ENCODE measurements around the gene ASAP2. TPM values are rescaled to one million over a fixed set of nuclear protein-coding genes. Genes with fewer than 3 reads are reported as not detected.

The ASAP2 gene
- total RNA-seq, 2 donors from 2014 or later: 28.1 to 31.3 TPM

DNA sequence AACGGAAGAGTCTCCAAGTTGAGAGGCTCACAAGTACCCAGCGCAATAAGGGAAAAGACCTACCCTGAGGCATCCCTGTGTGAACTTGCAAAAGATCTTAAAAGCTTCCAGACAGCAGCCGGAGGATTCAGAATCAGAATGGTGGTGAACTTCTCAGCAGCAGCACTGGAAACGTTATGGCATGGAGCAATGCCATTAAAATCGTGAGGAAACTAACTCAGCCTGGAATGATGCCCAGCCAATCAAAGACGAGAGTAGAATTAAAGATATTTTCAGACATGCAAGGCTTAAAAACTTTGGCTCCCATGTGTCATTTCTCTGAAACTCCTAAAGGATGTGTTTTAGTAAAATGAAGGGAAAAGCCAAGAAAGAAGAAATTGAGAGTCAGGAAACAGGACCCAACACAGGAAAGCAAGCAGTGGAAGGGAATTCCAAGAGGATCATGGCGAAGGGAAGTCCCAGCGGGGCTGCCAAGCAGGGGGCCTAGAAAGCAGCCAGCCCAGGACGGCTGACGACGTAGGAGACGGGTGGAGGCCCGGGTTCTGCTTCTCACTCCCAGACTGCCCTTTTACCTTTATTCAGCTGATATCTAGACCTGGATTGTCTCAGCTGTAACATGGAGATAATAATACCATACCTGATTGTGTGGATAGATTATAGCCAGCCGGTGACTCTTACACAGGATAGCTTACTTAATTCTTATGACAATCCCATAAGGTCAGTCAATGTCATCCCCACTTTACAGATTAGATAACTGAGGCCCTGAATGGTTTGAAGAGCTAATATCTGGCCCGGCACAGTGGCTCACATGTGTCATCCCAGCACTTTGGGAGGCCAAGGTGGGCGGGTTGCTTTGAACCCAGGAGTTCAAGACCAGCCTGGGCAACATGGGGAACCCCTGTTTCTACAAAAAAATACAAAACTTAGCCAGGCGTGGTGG lies 92.8 kb downstream of the ASAP2 start:
- no peak for DNase-seq (ENCODE audit: low spot score)
- intact Hi-C loops (cut with DNase I): loop anchor here in 1 of 2 donors (2.0 kb wide), 1 partner anchor 17 kb away; no protein-coding TSS in a partner anchor

GRCh38 chr2:9300214-9300613 lies 93.6 kb downstream of the ASAP2 start:
- intact Hi-C loops (cut with DNase I): loop anchor here in 1 of 2 donors (2.0 kb wide), 1 partner anchor 17 kb away; no protein-coding TSS in a partner anchor
- no peak for DNase-seq (ENCODE audit: low spot score)

- no peak for DNase-seq (ENCODE audit: low spot score)
- intact Hi-C loops (cut with DNase I): loop anchor here in 1 of 2 donors (2.0 kb wide), 1 partner anchor 16 kb away; no protein-coding TSS in a partner anchor
Measured at GRCh38 chr2:9300829-9301453, 94.3 kb downstream of the ASAP2 start.

DNA sequence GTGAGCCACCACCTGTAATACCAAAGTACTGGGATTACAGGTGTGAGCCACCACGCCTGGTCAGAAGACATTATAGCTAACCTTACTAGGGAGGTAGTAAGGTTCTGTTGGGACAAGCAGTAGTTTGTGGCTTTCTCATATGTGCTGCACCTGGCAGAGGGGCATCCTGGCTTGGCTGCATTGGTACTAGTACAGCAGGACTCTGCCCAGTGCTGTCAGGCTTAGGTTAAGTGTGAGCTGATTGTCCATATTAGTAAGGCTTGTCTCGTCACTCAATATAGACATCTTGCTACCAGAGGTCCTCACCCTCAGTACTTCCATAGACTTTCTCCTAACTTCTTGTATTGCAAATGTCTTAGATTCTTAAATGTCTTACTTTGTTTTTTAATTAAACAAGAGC lies 96.1 kb downstream of the ASAP2 start:
- DNase-seq (ENCODE audit: low spot score): no peak
- intact Hi-C loops (cut with DNase I): no loop called here

DNA sequence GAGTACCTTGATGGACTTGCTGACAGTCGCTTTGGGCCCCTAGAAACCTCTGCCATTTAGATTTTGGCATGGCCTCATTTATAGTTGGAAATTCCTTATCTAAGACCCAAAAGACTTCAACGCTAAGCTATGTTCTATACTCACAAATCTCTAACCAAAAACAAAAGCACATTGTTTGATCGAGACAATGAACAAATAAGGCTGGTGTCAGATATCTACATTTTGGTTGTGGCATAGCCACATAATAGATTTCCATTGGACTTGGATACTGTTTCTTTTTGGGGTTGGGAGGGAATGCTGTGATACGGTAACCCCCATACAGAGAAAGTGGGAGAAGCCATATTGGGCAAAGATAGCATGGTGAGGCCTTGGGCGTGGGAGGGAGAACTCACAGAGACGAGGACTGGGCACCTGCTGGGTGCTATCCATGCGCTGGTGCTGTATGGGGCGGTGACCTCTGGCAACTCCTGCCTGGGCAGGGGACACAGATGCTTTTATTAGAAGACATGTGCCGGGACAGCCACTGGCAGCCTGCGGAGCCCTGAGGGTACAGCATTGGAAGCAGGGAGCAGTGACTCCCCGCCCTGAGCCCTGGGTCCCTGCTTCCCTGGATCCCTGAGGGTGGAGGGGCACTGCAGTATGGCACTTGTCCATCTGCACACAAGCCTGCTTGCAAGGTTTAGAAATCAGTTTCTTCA lies 97.1 kb downstream of the ASAP2 start:
- no peak for DNase-seq (ENCODE audit: low spot score)
- intact Hi-C loops (cut with DNase I): no loop called here

DNA sequence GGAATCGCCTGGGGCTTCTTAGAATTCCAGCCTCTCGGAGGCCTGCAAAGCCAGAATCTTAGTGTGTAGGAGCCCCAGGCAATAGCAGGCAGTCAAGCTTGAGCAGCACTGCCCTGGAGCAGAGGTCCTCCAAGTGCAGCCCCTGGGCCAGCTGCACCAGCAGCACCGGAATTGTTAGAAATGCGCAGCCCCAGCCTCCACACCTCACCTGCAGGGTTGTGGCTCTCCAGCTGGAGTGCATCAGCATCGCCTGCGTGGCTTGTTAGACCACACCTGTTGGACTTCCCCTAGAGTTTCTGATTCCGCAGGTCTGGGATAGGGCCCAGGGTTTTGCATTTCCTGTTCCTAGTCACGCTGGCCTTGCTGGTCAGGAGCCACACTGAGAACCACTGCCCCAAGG lies 100.3 kb downstream of the ASAP2 start:
- DNase-seq (ENCODE audit: low spot score): no peak
- intact Hi-C loops (cut with DNase I): no loop called here

DNA sequence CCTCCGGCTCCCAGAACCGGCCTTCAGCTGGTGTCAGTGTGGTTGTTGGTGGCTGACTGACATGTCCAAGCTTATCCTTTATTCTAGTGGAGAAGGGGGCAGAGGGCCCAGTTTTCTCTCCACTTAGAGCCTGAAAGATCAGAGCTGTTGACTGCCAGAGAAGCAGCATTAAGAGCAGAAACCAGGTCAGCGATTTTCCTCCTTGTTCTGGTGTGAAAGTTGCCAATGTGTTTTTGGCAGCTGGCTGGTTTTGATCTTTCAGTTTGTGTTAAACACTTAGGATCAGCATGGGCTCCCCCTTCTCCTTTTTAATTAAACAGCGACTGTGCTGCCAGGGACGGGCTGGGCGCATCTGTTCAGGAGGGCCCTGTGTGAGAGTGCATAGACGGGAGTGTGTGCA lies 100.9 kb downstream of the ASAP2 start:
- DNase-seq (ENCODE audit: low spot score): no peak
- intact Hi-C loops (cut with DNase I): no loop called here

GRCh38 chr2:9308186-9308955 lies 101.8 kb downstream of the ASAP2 start:
- intact Hi-C loops (cut with DNase I): no loop called here
- DNase-seq (ENCODE audit: low spot score): no peak

GRCh38 chr2:9309147-9309546 lies 102.5 kb downstream of the ASAP2 start:
- intact Hi-C loops (cut with DNase I): no loop called here
- DNase-seq (ENCODE audit: low spot score): no peak

DNA sequence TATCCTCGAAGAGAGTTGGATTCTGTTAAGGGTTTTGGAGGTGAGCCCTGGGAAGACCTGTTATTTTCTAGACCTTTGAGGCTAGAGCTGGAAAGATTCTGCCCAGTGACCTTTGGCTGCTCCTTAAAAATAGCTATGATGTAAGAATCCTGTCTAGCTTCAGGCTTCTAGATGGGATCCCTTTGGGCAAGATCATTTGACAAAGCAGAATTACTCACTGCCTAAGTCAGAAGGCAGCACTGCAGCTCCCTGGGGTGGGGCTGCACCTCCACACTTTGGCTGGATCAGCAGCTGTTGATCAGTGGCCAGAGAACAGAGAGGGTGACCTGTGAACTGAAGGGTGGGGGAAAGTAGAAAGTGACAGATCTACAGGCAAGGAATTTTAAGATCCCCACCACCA lies 103.8 kb downstream of the ASAP2 start:
- peak; percentile 90 for DNase-seq (ENCODE audit: low spot score)
- intact Hi-C loops (cut with DNase I): loop anchor here in 1 of 2 donors (10.0 kb wide), 1 partner anchor 106 kb away; the partner anchor contains the start of gene ASAP2

DNA sequence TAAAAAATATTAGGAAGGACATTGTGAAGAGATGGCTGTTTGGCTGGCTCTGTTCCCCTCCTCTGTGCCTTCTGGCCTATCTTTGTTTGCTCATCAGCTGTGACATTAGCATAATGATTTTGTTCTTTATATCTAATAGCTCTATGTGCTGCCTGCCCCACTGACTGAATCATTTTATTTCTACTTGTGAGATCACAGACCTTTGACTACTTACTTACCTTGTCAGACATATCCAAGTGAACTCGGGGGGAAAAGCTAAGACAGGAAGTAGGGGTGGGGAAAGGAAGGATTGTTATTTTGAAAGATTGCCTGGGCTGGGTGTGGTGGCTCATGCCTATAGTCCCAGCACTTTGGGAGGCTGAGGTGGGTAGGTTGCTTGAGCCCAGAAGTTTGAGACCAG lies 104.2 kb downstream of the ASAP2 start:
- DNase-seq (ENCODE audit: low spot score): no peak
- intact Hi-C loops (cut with DNase I): loop anchor here in 1 of 2 donors (10.0 kb wide), 1 partner anchor 106 kb away; the partner anchor contains the start of gene ASAP2

DNA sequence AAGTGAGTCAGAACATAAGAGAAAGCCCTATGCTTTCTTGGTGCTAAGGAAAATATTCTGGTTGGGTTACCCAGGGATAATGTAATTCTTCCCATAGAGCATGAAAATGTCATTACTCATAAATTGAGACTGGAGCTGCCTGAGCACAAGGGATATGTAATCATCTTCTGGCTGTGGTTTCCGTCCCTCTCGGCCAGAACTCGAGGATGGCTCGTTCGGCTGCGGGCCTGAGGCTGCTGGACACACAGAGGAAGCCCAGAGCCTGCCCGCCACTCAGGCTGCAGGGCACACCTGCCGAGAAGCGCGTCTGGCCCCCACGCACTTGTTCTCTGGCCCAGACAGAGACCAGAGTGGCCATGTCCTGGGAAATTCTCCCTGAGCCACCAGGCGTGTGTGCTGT lies 104.9 kb downstream of the ASAP2 start:
- peak; percentile 87 for DNase-seq (ENCODE audit: low spot score)
- intact Hi-C loops (cut with DNase I): loop anchor here in 1 of 2 donors (10.0 kb wide), 1 partner anchor 107 kb away; the partner anchor contains the start of gene ASAP2

GRCh38 chr2:9312591-9312990 lies 106.0 kb downstream of the ASAP2 start:
- DNase-seq (ENCODE audit: low spot score): no peak
- intact Hi-C loops (cut with DNase I): loop anchor here in 1 of 2 donors (10.0 kb wide), 1 partner anchor 108 kb away; the partner anchor contains the start of gene ASAP2

DNA sequence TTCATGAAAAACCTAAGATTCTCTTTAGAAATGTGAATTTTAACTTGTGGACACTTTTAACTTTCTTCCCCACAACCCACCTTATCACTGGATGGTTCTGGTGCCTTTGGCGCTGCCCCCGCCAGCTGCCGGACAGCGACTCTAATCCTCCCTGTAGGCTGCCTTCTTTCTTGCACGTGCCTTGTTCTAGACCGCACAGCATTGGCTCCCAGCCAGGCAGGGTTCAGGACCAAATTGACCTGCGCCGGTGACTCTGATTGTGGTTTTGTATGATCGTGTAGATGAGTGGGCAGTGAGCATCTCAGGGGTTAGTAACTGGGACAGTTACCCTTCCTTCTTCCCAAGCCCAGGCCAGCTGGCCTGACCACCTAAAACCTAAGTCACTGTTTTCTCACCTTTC lies 106.8 kb downstream of the ASAP2 start:
- intact Hi-C loops (cut with DNase I): loop anchor here in 1 of 2 donors (10.0 kb wide), 1 partner anchor 109 kb away; the partner anchor contains the start of gene ASAP2
- DNase-seq (ENCODE audit: low spot score): no peak

DNA sequence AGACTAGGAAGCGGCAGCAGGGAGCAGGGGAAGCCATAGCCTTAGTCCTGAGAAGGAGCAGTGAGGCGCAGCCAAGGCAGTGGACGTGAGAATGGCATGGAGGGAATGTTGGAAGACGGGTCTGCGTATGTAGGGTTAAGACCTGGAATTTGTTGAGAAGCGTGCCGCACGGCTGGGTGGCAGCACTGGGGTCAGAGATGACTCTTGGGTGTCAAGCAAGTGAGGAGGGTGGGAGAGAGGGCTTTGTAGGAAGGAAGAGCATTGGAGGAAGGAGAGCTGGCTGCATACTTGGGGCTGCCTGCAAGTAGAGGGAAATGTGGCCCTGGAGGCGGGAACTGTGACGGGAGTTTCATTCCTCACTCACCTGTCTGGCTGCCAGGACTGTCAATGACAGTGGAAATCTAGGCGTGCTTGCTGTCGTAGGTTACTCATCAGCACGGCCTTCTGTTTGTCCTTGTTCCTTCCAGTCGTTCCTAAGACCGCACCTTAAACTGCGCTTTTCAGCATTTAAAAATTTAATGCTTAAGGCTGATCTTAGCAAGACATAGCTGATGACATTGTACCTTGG lies 108.8 kb downstream of the ASAP2 start:
- no peak for DNase-seq (ENCODE audit: low spot score)
- intact Hi-C loops (cut with DNase I): loop anchor here in 1 of 2 donors (10.0 kb wide), 1 partner anchor 111 kb away; the partner anchor contains the start of gene ASAP2

GRCh38 chr2:9317559-9317958 lies 110.9 kb downstream of the ASAP2 start:
- intact Hi-C loops (cut with DNase I): loop anchor here (2.0 to 10.0 kb wide), 2 partner anchors 17 to 113 kb away; partner anchors contain the start of gene ASAP2 (in 1 of the 2)
- DNase-seq (ENCODE audit: low spot score): no peak

DNA sequence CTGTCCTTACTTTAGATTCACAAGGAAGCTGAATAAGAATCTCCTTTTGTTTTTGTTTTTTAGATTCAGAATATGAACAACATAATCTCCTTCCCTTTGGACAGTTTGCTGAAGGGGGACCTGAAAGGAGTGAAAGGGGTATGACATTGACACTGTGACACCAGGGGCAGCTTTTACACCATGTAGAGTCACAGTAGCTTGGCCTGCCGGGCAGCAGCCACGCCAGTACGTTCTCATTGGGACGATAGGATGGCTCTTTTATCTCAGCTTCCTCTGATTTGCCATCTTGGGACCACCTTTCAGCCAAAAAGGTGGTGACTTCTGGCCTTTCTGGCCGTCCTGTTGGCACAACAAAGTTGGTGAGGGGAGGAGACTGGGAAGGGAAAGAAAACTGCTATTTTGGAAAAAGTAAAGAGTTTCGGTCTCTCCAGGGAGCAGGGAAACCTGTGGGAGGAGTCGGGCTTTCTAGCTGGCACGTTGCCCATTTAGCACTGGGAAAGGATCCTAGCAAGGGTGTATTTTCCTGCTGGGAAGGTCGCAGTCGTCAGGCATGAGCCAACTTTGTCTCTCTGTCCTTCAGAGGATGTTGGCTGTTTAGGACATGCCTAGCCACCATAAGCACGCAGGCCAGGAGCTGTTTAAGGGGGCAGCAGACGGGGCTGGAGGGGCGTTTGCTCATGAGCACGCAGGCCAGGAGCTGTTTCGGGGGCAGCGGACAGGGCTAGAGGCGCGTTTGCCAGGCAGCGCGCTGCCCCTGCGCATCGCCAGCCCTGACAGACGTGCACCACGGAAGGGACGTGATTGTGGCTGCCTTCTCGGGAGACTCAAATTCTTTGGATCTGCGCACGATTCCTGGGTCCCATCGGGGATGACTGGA lies 112.1 kb downstream of the ASAP2 start:
- DNase-seq (ENCODE audit: low spot score): no peak
- intact Hi-C loops (cut with DNase I): loop anchor here in 1 of 2 donors (10.0 kb wide), 1 partner anchor 114 kb away; the partner anchor contains the start of gene ASAP2

Measured in posterior vena cava (tissue), 2 donors.